NCI-H2227 (cell line): Measurements from ENCODE around the gene PHF23.
A peak's percentile ranks its signal among the peaks of the same experiment; 100 is the strongest.

Experiments
- DNase-seq: peaks from one replicate; lab custom pipeline; 2025; ENCODE audit not compliant: unreplicated experiment; lab: John Stamatoyannopoulos, UW

Gene PHF23

DNA sequence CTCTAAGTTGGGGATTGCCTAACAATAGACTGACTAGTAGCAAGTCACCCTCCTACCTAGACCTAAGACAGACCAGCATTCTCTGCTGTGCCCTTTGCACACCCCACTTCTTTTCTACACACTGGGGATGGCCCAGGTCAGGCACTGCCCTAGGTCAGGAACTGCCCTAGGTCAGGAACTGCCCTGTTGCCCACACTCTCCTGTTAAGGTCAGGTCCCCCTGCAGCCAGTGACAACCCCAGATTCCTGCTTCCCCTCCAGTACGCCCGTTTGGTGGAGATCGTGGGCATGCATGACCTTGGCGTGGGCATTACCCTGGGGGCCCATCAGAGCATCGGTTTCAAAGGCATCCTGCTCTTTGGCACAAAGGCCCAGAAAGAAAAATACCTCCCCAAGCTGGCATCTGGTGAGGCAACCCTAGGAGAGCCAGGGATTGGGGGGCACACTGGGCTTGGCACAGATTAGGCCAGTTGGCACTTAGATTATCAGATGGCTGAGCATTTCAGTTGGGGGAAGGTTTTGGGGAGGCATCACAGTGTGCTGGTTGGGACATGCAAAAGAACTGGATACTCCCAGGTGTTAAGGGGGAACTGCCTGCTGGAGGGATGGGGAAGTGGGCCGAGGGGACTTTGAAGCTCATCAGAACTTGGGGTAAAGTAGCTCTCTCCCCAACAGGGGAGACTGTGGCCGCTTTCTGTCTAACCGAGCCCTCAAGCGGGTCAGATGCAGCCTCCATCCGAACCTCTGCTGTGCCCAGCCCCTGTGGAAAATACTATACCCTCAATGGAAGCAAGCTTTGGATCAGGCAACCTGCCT lies 17.8 kb downstream of the PHF23 start:
- no peak for DNase-seq

DNA sequence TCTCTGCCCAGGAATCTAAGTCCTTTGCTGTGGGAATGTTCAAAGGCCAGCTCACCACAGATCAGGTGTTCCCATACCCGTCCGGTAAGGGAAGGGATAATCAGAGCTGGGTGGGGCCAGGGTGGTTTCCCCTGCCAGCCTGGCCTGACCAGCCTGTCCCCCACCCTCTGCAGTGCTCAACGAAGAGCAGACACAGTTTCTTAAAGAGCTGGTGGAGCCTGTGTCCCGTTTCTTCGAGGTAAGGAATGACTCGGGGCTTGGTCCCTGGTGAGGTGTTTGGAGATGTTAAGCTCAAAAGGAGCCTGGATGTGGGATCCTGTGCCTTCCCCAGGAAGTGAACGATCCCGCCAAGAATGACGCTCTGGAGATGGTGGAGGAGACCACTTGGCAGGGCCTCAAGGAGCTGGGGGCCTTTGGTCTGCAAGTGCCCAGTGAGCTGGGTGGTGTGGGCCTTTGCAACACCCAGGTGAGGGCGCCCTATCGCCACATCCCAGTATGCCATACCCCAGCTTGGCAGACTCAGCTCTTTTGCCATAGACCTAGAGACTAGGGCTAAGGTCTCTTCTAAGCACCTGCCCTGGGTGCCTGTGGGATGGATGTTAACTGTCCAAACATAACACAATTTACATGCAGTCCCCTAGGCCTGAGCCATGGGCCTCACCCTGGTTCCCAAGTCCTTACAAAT lies 18.5 kb downstream of the PHF23 start:
- peak; percentile 57 for DNase-seq

DNA sequence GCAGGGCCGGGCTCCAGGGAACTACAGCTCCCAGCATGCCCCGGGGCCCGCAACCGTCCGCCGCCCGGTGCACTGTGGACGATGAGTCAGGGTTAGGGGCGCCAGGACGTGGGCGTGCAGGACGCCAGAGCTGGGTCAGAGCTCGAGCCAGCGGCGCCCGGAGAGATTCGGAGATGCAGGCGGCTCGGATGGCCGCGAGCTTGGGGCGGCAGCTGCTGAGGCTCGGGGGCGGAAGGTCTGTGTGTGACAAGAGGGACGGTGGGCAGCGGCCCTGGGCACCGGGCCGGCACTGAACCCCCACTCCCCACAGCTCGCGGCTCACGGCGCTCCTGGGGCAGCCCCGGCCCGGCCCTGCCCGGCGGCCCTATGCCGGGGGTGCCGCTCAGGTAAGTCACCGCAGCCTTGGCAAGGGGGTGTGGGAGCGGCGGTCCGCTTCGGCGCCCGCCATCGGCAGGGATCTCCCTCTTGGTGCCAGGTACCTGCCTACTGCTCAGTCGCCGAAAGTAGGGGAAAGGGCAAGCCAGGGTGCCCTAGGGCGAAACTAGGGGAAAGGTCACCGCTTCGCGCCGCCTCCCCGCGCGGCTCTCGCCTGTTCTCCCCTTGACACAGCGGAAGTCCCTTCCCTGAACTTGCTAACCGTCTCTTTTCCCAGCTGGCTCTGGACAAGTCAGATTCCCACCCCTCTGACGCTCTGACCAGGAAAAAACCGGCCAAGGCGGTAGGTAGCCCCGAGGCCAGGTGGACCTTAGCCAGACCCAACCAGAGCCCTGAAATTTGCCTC lies 19.3 kb downstream of the PHF23 start, which contains the start of the genes ACADVL and DLG4:
Gene ACADVL (plus strand): TSS at position 127 of the 781 bp plus-strand sequence. CDS start 47 bp downstream, at position 174.
Gene DLG4 (minus strand): TSS at position 25 of the 781 bp plus-strand sequence.
- peak; percentile 81 for DNase-seq

DNA sequence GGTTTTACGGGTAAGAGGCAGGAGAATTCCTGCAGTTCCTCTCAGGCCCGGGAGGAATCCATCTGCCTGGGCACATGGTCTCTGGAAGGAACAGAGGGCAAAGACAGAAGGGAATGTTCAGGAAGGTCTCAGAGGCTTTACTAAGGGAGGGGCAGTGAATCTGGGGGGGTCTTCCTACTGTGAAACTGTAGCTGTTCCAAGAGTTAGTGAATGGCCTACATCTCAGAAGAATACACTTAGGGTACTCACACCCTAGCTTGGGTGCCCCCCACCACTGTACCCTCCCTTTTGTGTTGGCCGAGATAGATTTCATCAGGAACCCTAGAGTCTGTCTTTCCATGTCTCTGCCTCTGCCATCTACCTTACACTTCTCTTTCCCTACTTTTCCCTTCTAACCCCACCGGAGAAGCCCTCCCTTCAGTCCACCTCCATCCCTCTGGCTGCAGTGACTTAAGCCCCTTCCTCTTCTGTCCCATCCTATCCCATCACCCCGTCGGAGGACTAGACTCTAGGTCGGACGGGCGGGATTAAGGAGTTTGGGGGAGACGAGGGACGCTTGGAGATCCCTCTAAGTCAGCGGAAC lies 19.9 kb downstream of the PHF23 start:
- DNase-seq = no peak

DNA sequence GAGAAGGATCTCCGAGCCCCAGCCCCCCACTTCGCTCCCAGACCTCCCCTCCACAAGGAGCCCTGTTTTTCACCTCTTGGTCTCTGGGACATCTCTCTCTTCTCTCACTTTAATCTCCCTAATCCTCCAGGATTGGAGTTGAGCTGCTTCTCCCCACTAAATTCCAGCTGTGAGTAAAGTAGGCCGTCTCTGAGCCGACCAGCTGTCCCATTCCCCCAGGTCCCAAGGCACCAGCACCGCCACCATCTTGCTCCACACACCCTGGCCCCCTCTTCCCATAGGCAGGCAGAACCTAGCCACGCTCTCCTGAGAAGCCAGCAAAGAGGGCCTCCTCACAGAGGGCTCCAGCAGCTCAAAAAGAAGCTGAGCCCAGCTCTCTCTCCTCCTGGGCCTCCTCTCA lies 20.5 kb downstream of the PHF23 start:
- no peak for DNase-seq

DNA sequence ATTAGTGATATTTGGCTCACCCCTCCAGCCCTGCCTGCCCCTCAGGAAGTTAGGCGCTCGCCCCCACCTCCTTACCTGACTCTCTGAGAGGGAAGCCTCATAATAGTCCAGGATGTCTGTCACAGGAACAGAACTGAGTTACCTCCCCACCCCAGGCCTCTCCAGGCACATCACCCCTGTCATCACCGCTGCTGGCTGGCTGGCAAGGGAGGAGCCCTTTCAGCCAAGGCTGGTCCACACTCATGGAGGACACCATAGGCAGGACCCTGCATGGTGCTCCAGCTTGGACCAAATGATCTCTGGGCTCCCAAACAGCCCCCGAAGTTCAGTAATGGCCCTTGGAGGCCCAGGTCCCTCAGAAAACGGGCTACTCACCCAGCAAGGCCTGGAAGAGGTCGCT lies 21.1 kb downstream of the PHF23 start:
- DNase-seq = no peak

DNA sequence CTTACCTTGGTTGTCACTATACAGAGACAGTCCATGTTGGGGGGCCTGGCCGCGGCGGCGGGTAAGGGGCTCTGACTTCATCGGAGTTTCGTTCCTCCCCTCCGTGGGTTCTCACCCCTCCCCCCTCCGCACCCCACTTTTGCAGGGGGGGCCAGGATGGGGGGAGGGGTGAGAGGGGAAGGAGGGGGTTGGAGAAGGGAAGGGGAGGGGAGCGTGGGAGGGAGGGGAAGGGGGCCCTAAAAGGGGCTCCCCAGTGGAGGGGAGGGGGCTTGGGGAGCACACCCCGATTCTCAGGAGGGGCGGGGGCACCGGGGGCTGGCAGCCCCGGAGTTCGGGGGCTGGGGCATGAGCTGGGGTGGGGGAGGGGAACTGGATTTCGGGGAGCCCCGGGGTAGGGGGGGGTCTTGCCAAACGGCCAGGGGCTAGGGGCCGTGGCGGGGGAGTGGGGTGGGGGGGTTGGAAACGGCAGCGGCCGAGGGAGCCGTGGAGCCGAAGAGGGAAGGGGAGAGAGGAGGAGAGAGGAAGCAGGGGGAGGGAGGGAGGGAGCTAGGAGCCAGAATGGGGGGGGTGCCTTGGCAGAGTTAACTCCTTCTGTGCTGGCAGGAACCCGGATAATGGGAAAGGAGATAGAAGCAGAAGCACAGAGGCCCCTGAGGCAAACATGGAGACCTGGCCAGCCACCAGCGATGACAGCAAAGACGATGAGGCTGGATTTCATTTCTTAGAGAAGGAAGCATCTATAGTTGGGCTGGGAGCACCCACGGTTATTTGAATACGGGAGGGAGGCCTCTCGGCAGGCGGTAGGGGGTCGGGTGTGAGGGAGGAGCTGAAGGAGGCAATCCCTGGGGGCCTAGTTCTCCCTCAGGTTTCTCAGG lies 21.9 kb downstream of the PHF23 start:
- peak; percentile 60 for DNase-seq

DNA sequence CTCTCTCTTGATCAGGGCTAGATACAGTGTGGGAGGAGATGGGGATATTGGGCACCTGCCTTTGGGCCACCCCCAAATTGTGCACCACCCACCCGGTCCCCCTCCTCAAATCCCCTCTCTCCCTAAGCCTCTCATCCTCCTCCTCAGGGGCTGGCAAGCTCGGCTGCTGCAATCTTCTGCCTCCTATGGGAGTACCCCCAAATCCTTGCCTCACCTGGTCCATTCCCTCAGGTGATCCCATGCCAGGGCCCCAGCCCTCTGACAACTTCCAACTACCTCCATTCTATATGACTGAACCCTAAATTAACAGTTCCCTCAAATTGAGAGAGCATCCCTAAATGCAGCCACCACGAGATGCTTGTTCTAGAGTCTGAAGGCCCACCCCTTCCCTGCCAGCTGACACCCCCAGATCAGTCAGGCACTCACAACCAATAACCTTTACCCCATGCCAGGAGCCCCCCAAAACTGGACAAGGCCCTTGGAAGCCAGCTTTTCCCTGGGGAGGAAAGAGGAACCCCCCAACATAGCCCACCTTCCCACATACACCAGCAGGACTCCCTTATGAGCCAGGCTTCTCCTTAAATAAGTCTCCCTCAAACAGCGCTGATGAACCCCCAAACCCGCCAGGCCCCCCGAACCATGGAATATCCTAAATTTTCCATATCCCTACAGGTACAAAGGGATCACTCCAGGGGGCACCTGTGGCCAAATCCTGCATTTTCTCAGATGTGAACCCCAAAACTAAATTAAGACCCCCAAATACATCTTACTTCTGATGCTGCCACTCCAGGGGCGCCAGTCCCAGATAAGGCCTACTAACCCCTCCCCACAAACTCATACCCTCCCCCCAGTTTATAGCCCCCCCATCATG lies 22.8 kb downstream of the PHF23 start:
- DNase-seq = no peak

DNA sequence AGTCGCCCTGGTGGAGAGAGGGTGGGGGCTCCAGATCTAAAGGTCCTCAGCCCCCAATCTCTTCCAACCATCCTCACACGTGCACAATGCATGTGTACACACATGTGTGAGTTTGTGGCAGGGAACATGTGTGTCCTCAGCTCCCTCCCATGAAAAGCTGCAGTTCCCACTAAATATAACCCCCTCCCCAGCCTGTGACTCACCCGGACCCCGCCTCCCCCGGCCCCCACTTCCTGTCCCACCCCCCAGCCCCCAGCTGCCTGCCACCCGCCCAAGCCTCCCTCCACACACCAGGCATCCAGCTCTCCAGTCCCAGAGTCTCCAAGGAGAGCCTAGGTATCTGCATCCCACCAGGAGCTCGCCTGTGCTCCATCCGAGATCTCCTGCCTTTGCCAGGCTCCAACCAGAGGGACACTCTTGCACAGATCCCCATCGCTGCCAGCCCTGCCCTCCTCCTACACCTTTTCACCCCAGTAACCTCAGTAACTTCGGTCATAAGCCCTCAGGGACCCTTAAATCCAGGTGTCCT lies 23.5 kb downstream of the PHF23 start:
- peak; percentile 29 for DNase-seq

DNA sequence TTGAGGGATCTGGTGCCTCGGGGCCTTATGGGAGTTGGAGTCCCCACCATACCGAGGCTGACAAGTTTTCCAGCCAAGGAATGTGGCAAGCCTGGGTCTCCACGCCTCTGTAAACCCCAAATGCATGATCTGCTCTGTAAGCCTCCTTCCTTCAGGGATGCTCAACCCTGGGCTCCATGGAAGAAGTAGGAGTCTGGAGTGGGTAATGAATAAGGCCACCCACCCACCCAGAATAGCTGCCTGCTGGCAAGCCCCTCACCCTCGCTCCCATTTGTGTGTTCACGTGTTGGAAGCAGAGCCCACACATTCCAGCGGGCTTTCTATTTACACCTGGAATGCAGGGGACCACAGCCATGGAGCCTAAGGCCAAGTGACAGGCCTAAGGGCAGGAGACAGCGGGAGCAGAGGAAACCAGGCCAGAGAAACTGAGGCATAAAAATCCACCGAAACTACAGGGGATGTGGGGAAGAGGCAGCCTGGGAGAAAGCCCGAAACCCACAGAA lies 24.1 kb downstream of the PHF23 start:
- no peak for DNase-seq

DNA sequence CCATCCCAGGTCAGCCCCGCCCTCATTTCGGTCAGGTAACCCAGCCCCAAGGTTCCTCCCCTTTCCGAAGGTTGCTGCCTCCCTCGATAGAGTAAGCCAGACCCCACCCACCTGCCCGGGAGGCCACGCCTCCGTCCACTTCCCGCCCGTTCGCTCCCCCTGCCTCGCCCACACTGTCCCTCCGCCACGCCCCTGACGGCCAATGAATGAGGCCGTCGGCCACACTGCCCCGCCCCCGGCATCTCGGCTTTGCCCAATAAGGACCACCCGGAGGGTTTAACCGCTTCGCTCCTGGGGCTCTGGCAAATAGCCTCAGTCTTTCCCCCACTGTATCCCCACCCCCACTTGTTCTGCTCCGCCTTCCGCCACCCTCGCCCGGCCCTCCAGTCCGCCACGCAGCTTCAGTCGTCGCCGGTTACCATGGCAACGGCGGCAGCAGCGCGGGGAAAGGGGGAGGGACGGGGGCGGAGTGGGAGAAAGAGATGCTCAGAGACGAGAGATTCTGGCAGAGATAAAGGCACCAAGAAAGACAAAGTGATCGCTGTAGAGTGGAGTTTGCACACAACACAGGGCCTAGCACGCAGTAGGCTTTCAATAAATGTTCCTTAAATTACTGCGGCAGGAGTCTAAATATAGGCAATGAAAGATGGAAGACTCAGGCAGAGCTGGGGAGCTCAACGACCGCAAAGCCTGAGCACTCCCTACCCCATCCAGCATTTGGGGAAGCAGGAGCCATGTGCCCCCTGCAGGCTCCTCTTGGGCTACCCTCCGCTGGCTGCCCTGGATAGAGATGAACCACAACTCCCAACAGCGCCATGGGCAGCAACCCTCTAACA lies 24.7 kb downstream of the PHF23 start:
- DNase-seq = peak; percentile 99

DNA sequence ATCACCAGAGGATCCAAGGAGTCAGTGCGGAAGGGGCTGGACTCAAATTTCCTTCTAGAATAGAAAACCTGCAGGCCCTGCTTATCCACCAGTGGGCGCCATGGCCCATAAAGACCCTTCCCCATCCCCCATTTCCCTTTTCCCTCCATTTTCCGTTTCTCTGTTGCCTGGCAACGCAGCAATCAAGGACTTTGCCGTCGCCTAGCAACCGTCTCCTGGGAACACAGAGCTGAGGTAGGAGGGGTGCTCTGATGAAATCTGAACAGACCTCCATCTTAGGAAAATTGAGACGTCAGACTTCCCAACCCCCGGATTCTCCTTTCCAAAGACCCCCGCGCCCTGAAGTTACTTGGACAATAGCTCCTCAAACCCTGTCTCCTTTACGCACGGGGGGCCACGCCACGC lies 25.4 kb downstream of the PHF23 start:
- DNase-seq = peak; percentile 98

DNA sequence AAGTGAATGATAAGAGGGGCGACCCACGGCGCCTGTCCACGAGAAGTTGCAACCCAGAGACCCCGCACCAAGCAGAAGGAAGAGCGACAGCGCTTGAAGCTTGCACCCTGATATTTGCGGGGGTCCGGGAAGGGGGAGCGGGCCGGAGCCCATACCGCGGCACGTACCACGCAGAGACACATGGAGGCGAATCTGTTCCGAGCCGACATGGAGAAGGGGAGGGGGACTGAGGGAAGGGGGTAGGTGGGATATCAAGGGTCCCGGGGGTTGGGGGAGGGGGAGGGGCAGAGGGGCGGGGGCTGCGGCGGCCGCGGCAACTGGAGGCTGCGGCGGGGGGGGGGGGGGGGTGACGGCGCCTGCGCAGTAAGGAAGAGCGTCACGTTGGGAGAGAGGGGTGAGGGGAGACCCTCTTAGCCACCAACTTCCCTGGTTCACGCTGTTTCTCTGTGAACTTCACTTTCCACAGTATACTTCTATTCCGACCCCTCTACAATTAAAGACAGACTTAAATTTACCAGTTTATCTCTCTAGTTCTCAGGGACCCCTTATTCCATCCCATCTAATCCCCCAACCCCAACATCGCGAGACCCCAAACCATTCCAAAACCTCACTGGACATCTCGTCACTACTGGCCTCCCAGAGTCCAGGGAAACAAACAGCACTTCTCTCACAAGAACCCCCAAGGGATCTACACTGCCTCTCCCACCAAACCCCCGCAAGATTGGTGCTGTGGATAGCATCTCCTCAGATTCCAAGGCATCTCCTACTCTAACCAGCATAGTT lies 27.6 kb downstream of the PHF23 start:
- no peak for DNase-seq

DNA sequence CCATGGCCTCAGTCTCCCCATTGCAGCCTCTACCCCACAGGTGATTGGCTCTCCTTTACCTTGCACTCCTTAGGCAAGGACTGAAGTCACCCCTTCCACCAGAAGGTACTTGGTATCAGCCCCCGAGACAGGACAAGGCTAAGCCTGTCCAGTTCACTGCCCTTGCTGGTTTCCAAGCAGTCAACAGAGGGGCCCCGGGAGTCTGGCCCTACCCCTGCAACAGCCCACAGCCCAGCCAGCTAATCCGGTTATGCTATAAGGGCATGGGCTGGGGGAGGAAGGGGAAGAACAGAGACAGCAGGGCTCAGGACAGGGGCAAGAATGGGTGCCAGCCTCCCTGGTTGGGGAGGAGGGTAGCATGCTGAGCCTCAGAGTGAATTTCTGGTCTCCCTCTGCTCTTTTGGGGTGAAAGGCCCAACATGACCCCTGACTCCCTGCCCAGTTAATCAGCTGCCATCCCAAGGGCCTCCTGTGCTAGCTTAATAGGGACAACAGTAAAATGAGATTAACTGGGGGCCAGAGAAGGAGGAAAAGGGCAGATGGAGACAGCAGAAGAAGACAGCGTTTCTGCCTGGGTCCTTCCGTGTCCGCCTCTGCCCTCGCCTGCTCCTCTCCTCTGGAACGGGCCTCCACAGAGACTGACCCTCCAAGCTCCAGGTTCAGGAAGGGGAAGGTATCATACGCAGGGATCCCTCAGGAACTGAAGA lies 30.4 kb downstream of the PHF23 start:
- DNase-seq = no peak

DNA sequence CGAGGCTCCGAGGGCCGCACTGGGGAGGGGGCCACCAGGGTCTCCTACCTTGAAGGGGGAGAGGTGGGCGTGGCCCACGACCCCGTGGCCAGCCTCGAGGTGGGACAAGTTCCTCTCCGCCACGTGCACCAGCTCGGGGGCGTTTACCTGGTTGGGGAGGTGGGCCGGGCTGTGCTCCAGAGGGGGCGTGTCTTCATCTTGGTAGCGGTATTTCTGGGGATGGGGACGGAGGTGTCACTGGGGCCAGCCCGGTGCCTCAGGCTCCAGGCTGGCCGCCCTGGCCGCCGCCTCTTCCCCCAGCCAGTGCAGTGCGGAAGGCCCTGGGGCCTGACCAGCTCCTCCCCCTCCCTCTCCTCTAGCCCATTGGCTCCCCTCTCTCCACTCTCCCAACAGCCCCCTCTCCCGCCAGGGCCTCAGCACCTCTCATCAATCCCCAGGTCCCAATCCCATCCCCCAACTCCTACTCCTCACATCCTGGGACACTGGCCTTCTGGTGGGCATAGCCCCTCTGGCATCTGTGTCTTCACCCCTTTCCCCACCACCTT lies 31.2 kb downstream of the PHF23 start:
- no peak for DNase-seq
